Parathyroid adenoma (tissue), 2 donors: ENCODE results near the gene CAMKK2.
A peak's percentile ranks its signal among the peaks of the same experiment; 100 is the strongest.

Experiments used
- H2AFZ ChIP-seq: fragments of 300-600 bp; sonication (generic); one replicate; pipeline ENCODE4 v1.7.0; 2017; ENCODE audit warnings: antibody characterized with exemption, mild to moderate bottlenecking
- H3K27ac ChIP-seq: fragments of 300-600 bp; sonication (generic); one replicate; pipeline ENCODE4 v1.7.0; 2017
- H3K27me3 ChIP-seq: fragments of 300-600 bp; sonication (generic); one replicate; pipeline ENCODE4 v1.7.0; 2017; ENCODE audit warnings: low read length; ENCODE audit not compliant: control insufficient read depth, insufficient read depth
- H3K36me3 ChIP-seq: fragments of 300-600 bp; sonication (generic); one replicate; pipeline ENCODE4 v1.7.0; 2017; ENCODE audit warnings: low read length; ENCODE audit not compliant: control insufficient read depth, insufficient read depth
- H3K4me1 ChIP-seq: fragments of 300-600 bp; sonication (generic); one replicate; pipeline ENCODE4 v1.7.0; 2017; ENCODE audit warnings: control low read depth
- H3K4me2 ChIP-seq: fragments of 300-600 bp; sonication (generic); one replicate; pipeline ENCODE4 v1.7.0; 2017; ENCODE audit warnings: low read length
- H3K4me3 ChIP-seq: fragments of 300-600 bp; sonication (generic); one replicate; pipeline ENCODE4 v1.7.0; 2017; ENCODE audit warnings: low read depth, low read length
- H3K79me2 ChIP-seq: fragments of 300-600 bp; sonication (generic); one replicate; pipeline ENCODE4 v1.7.0; 2017; ENCODE audit warnings: control low read depth
- H3K9ac ChIP-seq: fragments of 300-600 bp; sonication (generic); one replicate; pipeline ENCODE4 v1.7.0; 2017; ENCODE audit warnings: mild to moderate bottlenecking
- H3K9me3 ChIP-seq: fragments of 300-600 bp; sonication (generic); one replicate; pipeline ENCODE4 v1.7.0; 2017; ENCODE audit warnings: low read length; ENCODE audit not compliant: control insufficient read depth
- TF ChIP-seq, protein P1 (sequence below): fragments of 300-600 bp; sonication (generic); IDR thresholded peaks from one replicate; pipeline ENCODE4 v1.7.0; 2017; ENCODE audit warnings: antibody characterized with exemption, mild to moderate bottlenecking
- donor health status: primary hyperparathyroidism.

Gene CAMKK2

DNA sequence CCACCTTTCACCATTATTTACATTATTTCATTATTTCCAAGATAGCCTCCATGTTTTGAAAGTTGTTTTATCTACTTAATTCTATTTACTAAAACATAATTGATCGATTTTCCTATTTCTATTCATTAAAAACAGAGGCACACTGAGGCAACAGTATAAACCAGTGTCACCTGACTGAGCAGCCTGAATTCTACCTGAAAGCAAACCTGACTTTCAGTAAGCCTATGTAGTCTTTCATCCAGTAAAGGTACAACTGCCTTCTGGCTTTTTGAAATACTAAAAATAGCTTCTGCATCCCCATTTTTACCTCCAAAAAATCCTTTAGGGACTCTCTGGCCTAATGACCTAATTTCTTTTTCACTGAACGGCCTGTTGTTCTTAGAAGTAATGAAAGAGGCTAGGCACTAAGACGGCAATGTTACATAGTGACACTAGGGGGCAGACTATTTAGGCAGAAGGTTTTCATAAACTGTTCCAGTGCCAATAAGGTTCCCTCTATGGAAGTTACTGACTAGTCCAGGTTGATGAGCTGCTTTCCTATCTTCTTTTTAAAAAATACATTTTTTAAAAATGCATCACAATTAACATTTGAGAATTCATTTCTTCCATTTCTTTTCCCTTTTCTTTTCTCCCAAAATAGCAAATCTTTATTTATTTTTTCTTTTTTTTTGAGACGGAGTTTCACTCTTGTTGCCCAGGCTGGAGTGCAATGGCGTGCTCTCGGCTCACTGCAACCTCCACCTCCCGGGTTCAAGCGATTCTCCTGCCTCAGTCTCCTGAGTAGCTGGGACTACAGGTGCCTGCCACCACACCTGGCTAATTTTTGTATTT lies 38.2 kb upstream of the CAMKK2 start:
- TF ChIP-seq, protein P1, sequence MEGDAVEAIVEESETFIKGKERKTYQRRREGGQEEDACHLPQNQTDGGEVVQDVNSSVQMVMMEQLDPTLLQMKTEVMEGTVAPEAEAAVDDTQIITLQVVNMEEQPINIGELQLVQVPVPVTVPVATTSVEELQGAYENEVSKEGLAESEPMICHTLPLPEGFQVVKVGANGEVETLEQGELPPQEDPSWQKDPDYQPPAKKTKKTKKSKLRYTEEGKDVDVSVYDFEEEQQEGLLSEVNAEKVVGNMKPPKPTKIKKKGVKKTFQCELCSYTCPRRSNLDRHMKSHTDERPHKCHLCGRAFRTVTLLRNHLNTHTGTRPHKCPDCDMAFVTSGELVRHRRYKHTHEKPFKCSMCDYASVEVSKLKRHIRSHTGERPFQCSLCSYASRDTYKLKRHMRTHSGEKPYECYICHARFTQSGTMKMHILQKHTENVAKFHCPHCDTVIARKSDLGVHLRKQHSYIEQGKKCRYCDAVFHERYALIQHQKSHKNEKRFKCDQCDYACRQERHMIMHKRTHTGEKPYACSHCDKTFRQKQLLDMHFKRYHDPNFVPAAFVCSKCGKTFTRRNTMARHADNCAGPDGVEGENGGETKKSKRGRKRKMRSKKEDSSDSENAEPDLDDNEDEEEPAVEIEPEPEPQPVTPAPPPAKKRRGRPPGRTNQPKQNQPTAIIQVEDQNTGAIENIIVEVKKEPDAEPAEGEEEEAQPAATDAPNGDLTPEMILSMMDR: peak; percentile 85
- H3K36me3 ChIP-seq: no peaks in the 10 kb centered on the region
- no peak overlapping the region for H3K4me2 ChIP-seq
- H3K79me2 ChIP-seq: peaks cover 2% of the 10 kb centered on the region
- H3K9ac ChIP-seq: no peak overlapping the region
- no peak overlapping the region for H3K27ac ChIP-seq
- H3K4me1 ChIP-seq: no peaks in the 10 kb centered on the region
- H3K4me3 ChIP-seq: no peak overlapping the region
- no peak overlapping the region for H2AFZ ChIP-seq
- no peaks in the 10 kb centered on the region for H3K9me3 ChIP-seq
- no peaks in the 10 kb centered on the region for H3K27me3 ChIP-seq

DNA sequence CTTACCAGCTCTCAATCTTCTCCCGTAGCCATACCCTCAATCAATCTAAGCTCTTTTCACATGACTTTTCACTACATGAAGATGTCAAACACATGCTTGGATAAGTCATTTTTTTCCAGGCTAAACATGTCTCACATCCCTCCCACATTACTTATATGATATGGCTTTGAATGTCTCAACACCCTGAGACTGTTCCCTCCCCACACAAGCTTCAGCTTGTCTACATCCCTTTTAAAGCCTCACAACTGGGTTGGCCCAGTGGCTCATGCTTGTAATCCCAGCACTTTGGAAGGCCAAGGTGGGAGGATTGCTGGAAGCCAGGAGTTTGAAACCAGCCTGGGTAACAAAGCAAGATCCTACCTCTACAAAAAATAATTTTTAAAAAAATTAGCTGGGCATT lies 37.2 kb upstream of the CAMKK2 start:
- Histone ChIP-seq H3K9ac (no peak overlapping the region), H3K27ac (no peak overlapping the region), H3K9me3 (no peaks in the 10 kb centered on the region), H3K36me3 (no peaks in the 10 kb centered on the region), H3K4me2 (no peak overlapping the region), H3K4me3 (no peak overlapping the region), H3K79me2 (peaks cover 2% of the 10 kb centered on the region), H3K27me3 (no peaks in the 10 kb centered on the region), H2AFZ (no peak overlapping the region), H3K4me1 (no peaks in the 10 kb centered on the region)
- TF ChIP-seq, protein P1: no peak

DNA sequence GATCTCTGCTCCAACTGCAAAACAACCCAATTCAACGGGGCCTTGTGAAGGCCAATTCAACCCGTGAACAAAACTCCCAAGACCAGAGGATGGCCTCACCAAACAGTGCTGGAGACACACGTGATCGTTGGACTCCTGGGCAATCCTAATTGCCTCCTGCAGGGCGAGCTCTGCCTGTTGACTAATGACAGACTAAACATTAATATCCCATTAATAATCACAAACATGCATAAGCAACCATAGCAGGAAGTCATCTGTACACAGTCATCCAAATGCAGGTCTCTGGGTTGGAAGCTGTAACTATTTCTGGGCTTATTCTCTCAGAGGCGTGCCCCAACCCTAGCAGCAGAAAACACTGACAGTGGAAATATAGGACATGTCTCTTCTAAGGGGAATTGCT lies 34.7 kb upstream of the CAMKK2 start:
- TF ChIP-seq, protein P1: no peak
- no peak overlapping the region for H3K4me2 ChIP-seq
- H3K36me3 ChIP-seq: no peaks in the 10 kb centered on the region
- no peak overlapping the region for H3K4me3 ChIP-seq
- H3K79me2 ChIP-seq: peaks cover 2% of the 10 kb centered on the region
- no peaks in the 10 kb centered on the region for H3K9me3 ChIP-seq
- H3K27ac ChIP-seq: no peak overlapping the region
- no peak overlapping the region for H3K9ac ChIP-seq
- H3K4me1 ChIP-seq: no peaks in the 10 kb centered on the region
- H2AFZ ChIP-seq: no peak overlapping the region
- no peaks in the 10 kb centered on the region for H3K27me3 ChIP-seq

DNA sequence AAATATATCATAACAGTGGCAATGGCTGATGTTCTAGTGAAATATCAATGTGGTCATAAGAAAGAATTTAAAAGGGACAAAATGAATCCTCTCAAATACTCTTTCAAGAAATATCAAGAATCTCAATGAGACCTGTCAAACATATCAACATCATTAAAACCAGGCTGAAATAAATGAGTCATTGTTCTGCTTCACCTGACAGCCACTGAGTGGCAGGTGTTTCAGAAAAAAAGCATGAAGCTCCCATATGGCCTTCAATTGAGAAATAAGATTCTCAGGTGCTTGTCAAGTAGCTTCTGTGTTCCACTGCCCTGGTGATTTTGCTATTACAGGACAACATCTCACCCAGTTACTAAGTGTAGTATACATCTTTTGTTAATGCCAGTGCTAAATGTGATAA lies 34.2 kb upstream of the CAMKK2 start:
- Histone ChIP-seq H3K27ac (no peak overlapping the region), H3K4me3 (no peak overlapping the region), H3K9ac (no peak overlapping the region), H3K36me3 (no peaks in the 10 kb centered on the region), H3K79me2 (peaks cover 2% of the 10 kb centered on the region), H2AFZ (no peak overlapping the region), H3K4me1 (no peaks in the 10 kb centered on the region), H3K27me3 (no peaks in the 10 kb centered on the region), H3K4me2 (no peak overlapping the region), H3K9me3 (no peaks in the 10 kb centered on the region)
- TF ChIP-seq, protein P1: no peak

DNA sequence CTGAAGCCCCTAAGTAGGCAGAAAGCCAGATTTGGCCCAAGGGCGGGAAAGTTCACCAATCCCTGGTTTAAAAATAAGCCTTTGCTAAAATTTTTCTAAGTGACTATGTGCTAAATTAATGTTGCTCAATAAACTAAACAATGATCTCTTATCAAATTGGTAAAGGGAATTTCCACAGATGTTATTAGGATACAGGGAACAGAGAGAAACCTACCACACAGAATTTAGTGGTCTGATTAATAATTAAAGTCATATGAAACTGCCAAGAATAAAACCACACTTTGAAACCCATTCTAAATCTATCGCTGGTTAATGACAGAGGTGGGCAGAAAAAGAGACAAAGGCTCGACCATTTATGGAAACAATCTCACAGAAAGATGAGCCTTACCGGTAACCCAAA lies 33.7 kb upstream of the CAMKK2 start:
- Histone ChIP-seq H3K27ac (no peak overlapping the region), H2AFZ (no peak overlapping the region), H3K36me3 (no peaks in the 10 kb centered on the region), H3K27me3 (no peaks in the 10 kb centered on the region), H3K4me2 (no peak overlapping the region), H3K79me2 (peaks cover 2% of the 10 kb centered on the region), H3K4me1 (no peaks in the 10 kb centered on the region), H3K4me3 (no peak overlapping the region), H3K9me3 (no peaks in the 10 kb centered on the region), H3K9ac (no peak overlapping the region)
- TF ChIP-seq, protein P1: no peak
